Common myeloid progenitor, CD34-positive (primary cell): Measurements from ENCODE around the gene MAPK13.

ENCODE experiments used
- CTCF ChIA-PET: fragments of 350-600 bp; sonication (Branson Sonifier 250); formaldehyde crosslinking; loops from one replicate; lab custom pipeline; 2021; ENCODE audit warnings: antibody characterized with exemption; lab: Charles Lee
- POLR2A ChIA-PET: fragments of 350-600 bp; sonication (Branson Sonifier 250); formaldehyde crosslinking; loops from one replicate; lab custom pipeline; 2021; ENCODE audit warnings: antibody characterized with exemption; lab: Charles Lee
- DNase-seq, 3 donors: peaks; one replicate each; pipeline versions ENCODE4 v3.0.0 to v3.0.0-alpha.2; 2013
- H3K27ac ChIP-seq, 2 experiments: 1 replicate in 1 of 2; 2 replicates in 1 of 2; pipeline ENCODE4 v1.7.0; 2013; ENCODE audit warnings: inconsistent platforms in 2 of 2, low read length in 2 of 2, mild to moderate bottlenecking in 2 of 2, low read depth in 1 of 2, moderate library complexity in 1 of 2; ENCODE audit not compliant: severe bottlenecking in 2 of 2, insufficient read depth in 1 of 2, poor library complexity in 1 of 2
- H3K27me3 ChIP-seq, 5 experiments: replicated peaks in 2 of 5; 1 replicate in 3 of 5; 2 replicates in 2 of 5; pipeline versions ENCODE4 v1.6.1 to v1.7.0; 2013; ENCODE audit warnings: low read length in 4 of 5, mild to moderate bottlenecking in 2 of 5, moderate library complexity in 2 of 5, inconsistent platforms in 1 of 5; ENCODE audit not compliant: insufficient read depth in 5 of 5, control insufficient read depth in 4 of 5
- H3K36me3 ChIP-seq, 4 experiments: 1 replicate in 2 of 4; 2 replicates in 2 of 4; pipeline versions ENCODE4 v1.6.1 to v1.7.0; 2013; ENCODE audit warnings: low read length in 3 of 4, control low read depth in 1 of 4, mild to moderate bottlenecking in 1 of 4; ENCODE audit not compliant: control insufficient read depth in 4 of 4, insufficient read depth in 4 of 4
- H3K4me1 ChIP-seq, 4 experiments: 1 replicate in 3 of 4; 2 replicates in 1 of 4; pipeline versions ENCODE4 v1.6.1 to v1.7.1; 2013; ENCODE audit warnings: low read length in 3 of 4, mild to moderate bottlenecking in 3 of 4, control low read depth in 1 of 4, inconsistent platforms in 1 of 4, moderate library complexity in 1 of 4; ENCODE audit not compliant: control insufficient read depth in 4 of 4, insufficient read depth in 4 of 4; ENCODE audit errors: control extremely low read depth in 1 of 4
- H3K4me3 ChIP-seq, 7 experiments: 1 replicate in 4 of 7; 2 replicates in 3 of 7; pipeline versions ENCODE4 v1.5.1 to v1.7.0; 2013; ENCODE audit warnings: mild to moderate bottlenecking in 7 of 7, low read length in 6 of 7, moderate library complexity in 6 of 7, inconsistent platforms in 2 of 7, low read depth in 2 of 7, control low read depth in 1 of 7; ENCODE audit not compliant: insufficient read depth in 4 of 7, control insufficient read depth in 1 of 7; ENCODE audit errors: extremely low read depth in 1 of 7
- H3K9me3 ChIP-seq, 5 experiments: 1 replicate in 4 of 5; 2 replicates in 1 of 5; pipeline versions ENCODE4 v1.6.1 to v1.7.1; 2013; ENCODE audit warnings: low read length in 4 of 5, mild to moderate bottlenecking in 2 of 5, inconsistent platforms in 1 of 5, low read depth in 1 of 5, moderate library complexity in 1 of 5; ENCODE audit not compliant: control insufficient read depth in 4 of 5, insufficient read depth in 2 of 5; ENCODE audit errors: control extremely low read depth in 1 of 5
- WGBS: methylation state at CpG from one replicate; pipeline ENCODE4 v1.1.5; 2013; ENCODE audit not compliant: insufficient coverage; 5-methylcytosine and 5-hydroxymethylcytosine counted together

The MAPK13 gene

DNA sequence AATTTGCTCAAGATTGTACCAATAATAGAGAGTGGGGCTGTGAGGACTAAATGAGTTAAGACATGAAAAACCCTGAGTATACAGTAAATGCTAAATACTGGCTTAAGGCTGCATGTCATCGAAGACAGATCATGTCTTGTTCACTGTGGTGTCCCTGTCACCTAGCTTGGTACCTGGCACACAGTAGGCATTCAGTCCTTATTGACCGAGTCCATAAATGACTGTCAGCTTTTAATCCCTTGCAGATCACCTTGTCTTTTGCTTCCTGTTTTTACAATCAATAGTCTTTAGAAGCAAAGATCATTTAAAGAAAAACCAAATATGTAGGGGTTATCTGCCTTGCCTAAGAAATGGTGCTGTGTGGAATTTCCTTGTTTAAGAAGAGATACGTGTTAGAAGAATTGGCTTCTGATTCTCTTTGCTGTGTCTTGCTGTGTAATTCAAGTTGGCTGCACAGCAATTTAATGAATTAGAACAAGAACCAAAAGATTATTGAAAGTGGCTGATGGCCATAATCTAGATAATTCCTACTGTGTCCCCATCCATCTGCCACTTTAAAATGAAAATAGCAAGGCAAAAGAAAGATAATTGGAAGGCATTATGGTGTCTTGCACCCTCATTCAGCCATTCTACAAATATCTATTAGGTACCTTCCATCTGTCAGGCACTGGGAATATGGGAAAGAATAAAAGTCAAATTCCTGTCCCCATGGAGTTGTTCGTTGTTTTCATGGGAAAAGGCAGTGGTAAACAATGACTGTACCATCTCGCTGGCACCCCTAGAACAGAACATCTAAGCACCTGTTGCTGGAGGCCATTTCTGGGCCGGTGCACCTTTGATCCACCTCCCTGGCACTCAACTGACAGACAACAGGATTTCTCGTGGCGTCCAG is 12.4 kb upstream of the MAPK13 start:
- POLR2A ChIA-PET, result no interaction called here

GRCh38 chr6:36118550-36119107 is 11.7 kb upstream of the MAPK13 start:
- Histone ChIP-seq H3K36me3 (peaks cover 5 to 13% (median 12%) of the 10 kb centered on the region in 4 experiments), H3K27me3 (no peaks in the 10 kb centered on the region), H3K9me3 (no peaks in the 10 kb centered on the region), H3K4me3 (no peak overlapping the region), H3K27ac (peak overlapping the region in 1 of 2 experiments; percentile 12), H3K4me1 (peaks cover 47 to 67% (median 52%) of the 10 kb centered on the region in 4 experiments)
- ChIA-PET CTCF (interaction anchor here (0.7 to 0.9 kb wide), 4 partner anchors 24 to 500 kb away, joined by 3 read pairs; no protein-coding TSS in a partner anchor), POLR2A (no interaction called here)
- DNase-seq, result peak; percentile 69 to 92 (median 87)
- 0% methylated on average over 1 of the region's 4 CpGs for WGBS

More for the DNA sequence above, 12.4 kb upstream of the MAPK13 start:
- Histone ChIP-seq H3K9me3 (no peaks in the 10 kb centered on the region), H3K4me1 (peaks cover 44 to 65% (median 55%) of the 10 kb centered on the region in 4 experiments), H3K36me3 (peaks cover 7 to 18% (median 12%) of the 10 kb centered on the region in 4 experiments), H3K27me3 (no peaks in the 10 kb centered on the region), H3K27ac (peak overlapping the region in 1 of 2 experiments; percentile 12), H3K4me3 (no peak overlapping the region)
- WGBS, result 100% methylated on average over 4 of the region's 8 CpGs
- no peak for DNase-seq
- CTCF ChIA-PET, result interaction anchor here (0.7 to 1.0 kb wide), 3 partner anchors 14 to 74 kb away, joined by 3 read pairs; no protein-coding TSS in a partner anchor

DNA sequence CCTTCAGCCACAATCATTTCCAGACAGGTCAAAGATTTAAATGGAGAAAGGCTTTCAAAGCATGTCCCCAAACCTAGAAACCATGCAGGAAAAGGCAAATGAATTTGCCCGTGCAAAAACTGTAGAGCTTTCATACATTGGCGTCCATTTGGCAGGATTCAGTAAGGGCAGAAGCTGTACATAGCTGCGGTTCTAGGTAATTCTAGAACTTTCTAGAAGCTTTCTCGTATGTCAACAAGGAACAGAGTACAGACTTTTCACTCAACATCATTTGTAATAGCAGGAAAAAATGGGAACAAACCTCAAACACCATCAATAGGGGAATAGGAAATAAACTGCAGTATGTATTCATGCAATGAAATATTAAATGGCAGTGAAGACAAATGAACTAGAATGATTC is 11.1 kb upstream of the MAPK13 start:
- CTCF ChIA-PET, result interaction anchor here (0.7 to 0.9 kb wide), 4 partner anchors 25 to 499 kb away, joined by 3 read pairs; no protein-coding TSS in a partner anchor
- WGBS, result 86% methylated on average over 2 of the region's 4 CpGs
- POLR2A ChIA-PET, result no interaction called here
- H3K4me3 ChIP-seq, result no peak overlapping the region
- H3K36me3 ChIP-seq, result peaks cover 5 to 13% (median 10%) of the 10 kb centered on the region in 4 experiments
- H3K4me1 ChIP-seq, result peaks cover 45 to 65% (median 49%) of the 10 kb centered on the region in 4 experiments
- H3K9me3 ChIP-seq, result no peaks in the 10 kb centered on the region
- no peak for DNase-seq
- peak overlapping the region in 1 of 2 experiments; percentile 12 for H3K27ac ChIP-seq
- no peaks in the 10 kb centered on the region for H3K27me3 ChIP-seq

- ChIA-PET CTCF (interaction anchor here (1.9 to 2.5 kb wide), 3 partner anchors 12 to 24 kb away, joined by 7 to 23 read pairs (median 17); no protein-coding TSS in a partner anchor), POLR2A (no interaction called here)
- DNase-seq, result no peak
- H3K27ac ChIP-seq, result no peak overlapping the region
- H3K4me1 ChIP-seq, result peaks cover 40 to 59% (median 42%) of the 10 kb centered on the region in 4 experiments
- H3K4me3 ChIP-seq, result no peak overlapping the region
- no peaks in the 10 kb centered on the region for H3K9me3 ChIP-seq
- H3K36me3 ChIP-seq, result peaks cover 5 to 13% (median 10%) of the 10 kb centered on the region in 4 experiments
- peaks cover 0 to 2% (median 0%) of the 10 kb centered on the region in 5 experiments for H3K27me3 ChIP-seq
- whole genome bisulfite sequencing, result 98% methylated on average over 4 of the region's 6 CpGs
Observed at GRCh38 chr6:36120018-36120417, 10.3 kb upstream of the MAPK13 start.

- ChIA-PET CTCF (interaction anchor here (1.0 to 3.9 kb wide), 9 partner anchors 8 to 240 kb away, joined by 3 to 23 read pairs (median 7); no protein-coding TSS in a partner anchor), POLR2A (interaction anchor here (1.2 to 1.8 kb wide), 2 partner anchors 11 to 12 kb away, joined by 4 to 5 read pairs; no protein-coding TSS in a partner anchor)
- peaks cover 35 to 54% (median 37%) of the 10 kb centered on the region in 4 experiments for H3K4me1 ChIP-seq
- H3K27me3 ChIP-seq, result peaks cover 0 to 2% (median 0%) of the 10 kb centered on the region in 5 experiments
- WGBS, result 55% methylated on average over 7 of the region's 10 CpGs
- DNase-seq, result peak; percentile 47 to 85 (median 75)
- peak overlapping the region in 1 of 2 experiments; percentile 67 for H3K27ac ChIP-seq
- peaks cover 5 to 13% (median 10%) of the 10 kb centered on the region in 4 experiments for H3K36me3 ChIP-seq
- peak overlapping the region in 2 of 7 experiments; percentile 28 to 35 for H3K4me3 ChIP-seq
- no peaks in the 10 kb centered on the region for H3K9me3 ChIP-seq
Observed at GRCh38 chr6:36120539-36120938, 9.8 kb upstream of the MAPK13 start.

- ChIA-PET POLR2A (interaction anchor here (1.2 to 1.8 kb wide), 2 partner anchors 11 to 13 kb away, joined by 4 to 5 read pairs; no protein-coding TSS in a partner anchor), CTCF (interaction anchor here (0.8 to 3.9 kb wide), 16 partner anchors 8 to 242 kb away, joined by 3 to 23 read pairs (median 4); partner anchors contain the start of gene MAPK14)
- H3K4me3 ChIP-seq, result peak overlapping the region in 2 of 7 experiments; percentile 28 to 35
- 39% methylated on average over 11 of the region's 13 CpGs for WGBS
- peak; percentile 43 to 81 (median 79) for DNase-seq
- peaks cover 30 to 48% (median 33%) of the 10 kb centered on the region in 4 experiments for H3K4me1 ChIP-seq
- peaks cover 0 to 7% (median 0%) of the 10 kb centered on the region in 5 experiments for H3K27me3 ChIP-seq
- peak overlapping the region in 1 of 2 experiments; percentile 67 for H3K27ac ChIP-seq
- H3K9me3 ChIP-seq, result no peaks in the 10 kb centered on the region
- H3K36me3 ChIP-seq, result peaks cover 5 to 13% (median 10%) of the 10 kb centered on the region in 4 experiments
Observed at GRCh38 chr6:36120979-36121786, 9.1 kb upstream of the MAPK13 start.
